Measurements from ENCODE around the gene TUFT1.
"Not testable (repeated sequence)": the region's sequence is repeated elsewhere in the genome, so short reads cannot be mapped to it uniquely, and the experiment has no call there.

The TUFT1 gene

GRCh38 chr1:151518936-151519335, 21.2 kb upstream of the TUFT1 start:
- no peak for DNase-seq (ENCODE audit: insufficient read length, low spot score)
- TF ChIP-seq POU2F2 (IDR thresholded peaks at IDR 0.05; ENCODE audit: low read depth, low read length): no peak
- no peak for TF ChIP-seq POLR2AphosphoS5 (IDR thresholded peaks at IDR 0.05; ENCODE audit: low read depth, low read length)
- no peak for TF ChIP-seq TAF1 (IDR thresholded peaks at IDR 0.05; ENCODE audit: low read depth, low read length)
- TF ChIP-seq PAX5 (IDR thresholded peaks at IDR 0.05; ENCODE audit: insufficient read depth, low read length, severe bottlenecking): no peak
- TF ChIP-seq SPI1 (IDR thresholded peaks at IDR 0.05; ENCODE audit: low read depth, low read length): no peak
- no peak for TF ChIP-seq POLR2A (IDR thresholded peaks at IDR 0.05; ENCODE audit: low read depth, low read length)
- no peak for FAIRE-seq

DNA sequence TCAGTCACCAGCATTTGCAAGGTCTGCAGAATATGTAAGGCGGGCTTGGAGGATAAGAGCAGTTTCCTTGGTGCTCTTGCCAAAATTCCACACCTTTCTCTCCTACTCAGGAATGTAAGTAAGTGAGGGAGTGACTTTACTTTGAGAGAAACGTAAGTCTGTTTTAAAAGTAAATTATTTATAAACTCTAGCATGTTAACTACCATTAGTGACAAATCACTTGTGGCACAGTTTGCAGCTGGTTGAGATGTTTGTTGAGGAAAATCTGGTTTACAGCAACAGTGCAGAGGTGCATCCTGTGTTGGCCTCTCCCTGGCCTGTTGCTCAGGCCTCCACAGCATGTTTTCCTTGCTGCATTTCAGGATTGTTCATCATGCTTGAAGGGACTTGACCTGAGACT, 20.4 kb upstream of the TUFT1 start:
- no peak for DNase-seq (ENCODE audit: insufficient read length, low spot score)
- no peak for TF ChIP-seq PAX5 (IDR thresholded peaks at IDR 0.05; ENCODE audit: insufficient read depth, low read length, severe bottlenecking)
- TF ChIP-seq POU2F2 (IDR thresholded peaks at IDR 0.05; ENCODE audit: low read depth, low read length): no peak
- TF ChIP-seq TAF1 (IDR thresholded peaks at IDR 0.05; ENCODE audit: low read depth, low read length): no peak
- no peak for TF ChIP-seq POLR2A (IDR thresholded peaks at IDR 0.05; ENCODE audit: low read depth, low read length)
- TF ChIP-seq SPI1 (IDR thresholded peaks at IDR 0.05; ENCODE audit: low read depth, low read length): no peak
- TF ChIP-seq POLR2AphosphoS5 (IDR thresholded peaks at IDR 0.05; ENCODE audit: low read depth, low read length): no peak
- no peak for FAIRE-seq

- TF ChIP-seq PAX5 (IDR thresholded peaks at IDR 0.05; ENCODE audit: insufficient read depth, low read length, severe bottlenecking) (no peak), POLR2A (IDR thresholded peaks at IDR 0.05; ENCODE audit: low read depth, low read length) (no peak), POLR2AphosphoS5 (IDR thresholded peaks at IDR 0.05; ENCODE audit: low read depth, low read length) (no peak), TAF1 (IDR thresholded peaks at IDR 0.05; ENCODE audit: low read depth, low read length) (no peak), POU2F2 (IDR thresholded peaks at IDR 0.05; ENCODE audit: low read depth, low read length) (no peak), SPI1 (IDR thresholded peaks at IDR 0.05; ENCODE audit: low read depth, low read length) (no peak)
- DNase-seq (ENCODE audit: insufficient read length, low spot score) (no peak), FAIRE-seq (no peak)
Measured at GRCh38 chr1:151520359-151520758, 19.8 kb upstream of the TUFT1 start.

DNA sequence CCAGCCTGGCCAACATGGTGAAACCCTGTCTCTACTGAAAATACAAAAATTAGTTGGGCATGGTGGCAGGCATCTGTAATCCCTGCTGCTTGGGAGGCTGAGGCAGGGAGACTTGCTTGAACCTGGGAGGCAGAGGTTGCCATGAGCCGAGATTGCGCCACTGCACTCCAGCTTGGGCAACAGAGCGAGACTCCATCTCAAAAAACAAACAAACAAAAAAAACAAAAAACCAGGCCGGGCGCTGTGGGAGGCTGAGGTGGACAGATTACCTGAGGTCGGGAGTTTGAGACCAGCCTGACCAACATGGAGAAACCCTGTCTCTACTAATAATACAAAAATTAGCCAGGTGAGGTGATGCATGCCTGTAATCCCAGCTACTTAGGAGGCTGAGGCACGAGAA, 17.7 kb upstream of the TUFT1 start:
- FAIRE-seq; DNase-seq (ENCODE audit: insufficient read length, low spot score): not testable (repeated sequence)

GRCh38 chr1:151523326-151523725, 16.8 kb upstream of the TUFT1 start:
- DNase-seq (ENCODE audit: insufficient read length, low spot score): no peak
- no peak for FAIRE-seq
- no peak for TF ChIP-seq POU2F2 (IDR thresholded peaks at IDR 0.05; ENCODE audit: low read depth, low read length)
- TF ChIP-seq POLR2AphosphoS5 (IDR thresholded peaks at IDR 0.05; ENCODE audit: low read depth, low read length): no peak
- no peak for TF ChIP-seq TAF1 (IDR thresholded peaks at IDR 0.05; ENCODE audit: low read depth, low read length)
- no peak for TF ChIP-seq POLR2A (IDR thresholded peaks at IDR 0.05; ENCODE audit: low read depth, low read length)
- TF ChIP-seq PAX5 (IDR thresholded peaks at IDR 0.05; ENCODE audit: insufficient read depth, low read length, severe bottlenecking): no peak
- no peak for TF ChIP-seq SPI1 (IDR thresholded peaks at IDR 0.05; ENCODE audit: low read depth, low read length)

GRCh38 chr1:151524736-151525135, 15.4 kb upstream of the TUFT1 start:
- DNase-seq (ENCODE audit: insufficient read length, low spot score) (no peak), FAIRE-seq (no peak)
- TF ChIP-seq POLR2AphosphoS5 (IDR thresholded peaks at IDR 0.05; ENCODE audit: low read depth, low read length) (no peak), POLR2A (IDR thresholded peaks at IDR 0.05; ENCODE audit: low read depth, low read length) (no peak)

DNA sequence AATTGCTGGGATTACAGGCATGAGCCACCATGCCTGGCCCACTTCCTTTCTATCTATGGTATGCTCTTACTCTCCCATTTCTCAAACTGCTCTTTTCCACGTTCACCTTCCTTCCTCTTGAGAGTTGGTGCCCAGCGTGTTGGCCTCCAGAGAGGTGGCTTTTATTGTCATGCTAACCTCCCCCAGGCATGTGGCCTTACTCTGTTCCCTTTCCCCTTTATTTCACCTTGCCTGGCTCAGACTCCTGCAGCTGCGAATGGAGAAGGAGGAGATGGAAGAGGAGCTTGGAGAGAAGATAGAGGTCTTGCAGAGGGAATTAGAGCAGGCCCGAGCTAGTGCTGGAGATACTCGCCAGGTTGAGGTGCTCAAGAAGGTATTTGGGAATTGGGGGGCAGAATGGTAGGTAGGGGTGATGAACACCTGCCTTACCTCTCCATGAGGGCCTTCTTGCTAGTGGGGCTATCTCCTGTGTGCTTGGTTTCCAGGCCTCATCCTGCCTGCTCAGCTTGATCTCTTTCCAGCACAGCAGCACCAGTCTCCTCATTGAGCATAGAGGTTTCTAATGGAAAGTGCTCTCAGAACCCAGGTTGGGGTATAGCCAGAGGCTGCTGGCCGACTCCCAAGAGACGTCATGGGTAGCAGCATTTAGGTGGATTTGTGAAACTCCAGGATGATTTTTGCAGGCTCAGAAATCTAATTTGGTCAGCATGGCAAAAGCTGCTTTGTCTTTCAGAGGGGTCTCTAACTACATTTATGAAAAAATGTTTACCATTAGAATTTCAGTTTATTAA, 13.2 kb upstream of the TUFT1 start:
- TF ChIP-seq POLR2AphosphoS5 (IDR thresholded peaks at IDR 0.05; ENCODE audit: low read depth, low read length) (no peak), POLR2A (IDR thresholded peaks at IDR 0.05; ENCODE audit: low read depth, low read length) (no peak), SPI1 (IDR thresholded peaks at IDR 0.05; ENCODE audit: low read depth, low read length) (no peak), PAX5 (IDR thresholded peaks at IDR 0.05; ENCODE audit: insufficient read depth, low read length, severe bottlenecking) (no peak), POU2F2 (IDR thresholded peaks at IDR 0.05; ENCODE audit: low read depth, low read length) (no peak), TAF1 (IDR thresholded peaks at IDR 0.05; ENCODE audit: low read depth, low read length) (no peak)
- no peak for DNase-seq (ENCODE audit: insufficient read length, low spot score)

GRCh38 chr1:151529211-151529702, 10.9 kb upstream of the TUFT1 start:
- no peak for TF ChIP-seq TAF1 (IDR thresholded peaks at IDR 0.05; ENCODE audit: low read depth, low read length)
- no peak for TF ChIP-seq SPI1 (IDR thresholded peaks at IDR 0.05; ENCODE audit: low read depth, low read length)
- DNase-seq (ENCODE audit: insufficient read length, low spot score) (no peak), FAIRE-seq (no peak)

More for the DNA sequence above, 13.2 kb upstream of the TUFT1 start:
- FAIRE-seq: no peak

DNA sequence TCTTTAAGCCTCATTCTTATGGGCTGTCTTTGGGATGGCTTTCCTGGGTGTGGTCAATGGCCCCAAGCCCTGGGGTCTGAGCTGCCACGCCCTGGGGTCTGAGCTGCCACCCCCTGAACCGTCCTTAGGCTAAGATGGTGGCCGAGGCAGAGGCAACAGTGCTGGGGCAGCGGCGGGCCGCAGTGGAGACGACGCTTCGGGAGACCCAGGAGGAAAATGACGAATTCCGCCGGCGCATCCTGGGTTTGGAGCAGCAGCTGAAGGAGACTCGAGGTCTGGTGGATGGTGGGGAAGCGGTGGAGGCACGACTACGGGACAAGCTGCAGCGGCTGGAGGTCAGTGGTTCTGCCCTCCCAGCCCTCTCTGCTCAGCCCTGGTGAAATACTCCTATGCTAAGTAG, 10.3 kb upstream of the TUFT1 start:
- no peak for FAIRE-seq
- no peak for TF ChIP-seq POU2F2 (IDR thresholded peaks at IDR 0.05; ENCODE audit: low read depth, low read length)
- no peak for TF ChIP-seq POLR2A (IDR thresholded peaks at IDR 0.05; ENCODE audit: low read depth, low read length)
- no peak for TF ChIP-seq SPI1 (IDR thresholded peaks at IDR 0.05; ENCODE audit: low read depth, low read length)
- TF ChIP-seq PAX5 (IDR thresholded peaks at IDR 0.05; ENCODE audit: insufficient read depth, low read length, severe bottlenecking): no peak
- no peak for TF ChIP-seq TAF1 (IDR thresholded peaks at IDR 0.05; ENCODE audit: low read depth, low read length)
- no peak for TF ChIP-seq POLR2AphosphoS5 (IDR thresholded peaks at IDR 0.05; ENCODE audit: low read depth, low read length)
- no peak for DNase-seq (ENCODE audit: insufficient read length, low spot score)

DNA sequence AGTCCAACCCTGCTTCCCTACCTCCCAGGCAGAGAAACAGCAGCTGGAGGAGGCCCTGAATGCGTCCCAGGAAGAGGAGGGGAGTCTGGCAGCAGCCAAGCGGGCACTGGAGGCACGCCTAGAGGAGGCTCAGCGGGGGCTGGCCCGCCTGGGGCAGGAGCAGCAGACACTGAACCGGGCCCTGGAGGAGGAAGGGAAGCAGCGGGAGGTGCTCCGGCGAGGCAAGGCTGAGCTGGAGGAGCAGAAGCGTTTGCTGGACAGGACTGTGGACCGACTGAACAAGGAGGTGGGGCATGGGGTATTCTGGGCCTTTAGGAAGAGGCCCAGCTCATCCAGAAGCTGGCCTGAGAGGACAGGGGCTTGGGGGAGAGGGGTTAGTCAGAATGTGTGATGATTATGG, 9.6 kb upstream of the TUFT1 start:
- DNase-seq (ENCODE audit: insufficient read length, low spot score) (no peak), FAIRE-seq (no peak)
- TF ChIP-seq POLR2A (IDR thresholded peaks at IDR 0.05; ENCODE audit: low read depth, low read length): no peak
- TF ChIP-seq POLR2AphosphoS5 (IDR thresholded peaks at IDR 0.05; ENCODE audit: low read depth, low read length): no peak
- no peak for TF ChIP-seq PAX5 (IDR thresholded peaks at IDR 0.05; ENCODE audit: insufficient read depth, low read length, severe bottlenecking)
- no peak for TF ChIP-seq SPI1 (IDR thresholded peaks at IDR 0.05; ENCODE audit: low read depth, low read length)
- no peak for TF ChIP-seq POU2F2 (IDR thresholded peaks at IDR 0.05; ENCODE audit: low read depth, low read length)
- TF ChIP-seq TAF1 (IDR thresholded peaks at IDR 0.05; ENCODE audit: low read depth, low read length): no peak

All from GM12891 (cell line).